ENCODE data around the gene DRG2.

DNA sequence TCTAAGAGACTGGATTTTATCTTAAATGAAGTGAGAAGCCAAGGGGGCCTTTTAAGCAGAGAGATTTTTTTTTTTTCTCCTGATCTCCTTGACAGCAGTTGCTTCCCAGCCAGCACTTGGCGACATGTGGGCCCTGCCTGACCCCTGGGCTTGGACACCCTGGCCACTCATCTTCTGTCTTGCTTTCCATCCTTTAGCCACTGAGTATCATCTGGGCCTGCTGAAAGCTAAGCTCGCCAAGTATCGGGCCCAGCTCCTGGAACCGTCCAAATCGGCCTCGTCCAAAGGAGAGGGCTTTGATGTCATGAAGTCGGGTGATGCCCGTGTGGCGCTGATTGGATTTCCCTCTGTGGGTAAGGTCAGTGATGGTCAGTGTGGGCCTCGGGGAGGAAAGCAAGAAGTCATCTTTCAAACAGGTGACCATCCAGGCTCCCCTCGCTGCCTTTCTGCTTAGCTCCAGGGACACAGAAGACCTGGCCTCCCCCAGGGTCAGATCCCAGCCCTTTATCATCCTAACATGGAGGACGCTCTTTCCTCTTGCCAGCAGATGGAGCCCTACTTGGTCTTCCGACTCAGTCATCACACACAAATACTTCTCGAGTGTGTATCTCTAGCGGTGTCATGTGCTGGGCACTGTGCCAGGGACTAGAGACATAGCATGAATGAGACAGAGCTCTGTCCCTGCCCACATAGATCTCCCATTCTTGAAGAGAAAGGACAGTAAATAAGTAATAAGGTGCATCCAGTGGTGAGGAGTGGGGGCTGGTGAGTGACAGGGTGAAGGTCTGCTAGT lies 6.1 kb downstream of the DRG2 start:
- TF ChIP-seq, protein P1, sequence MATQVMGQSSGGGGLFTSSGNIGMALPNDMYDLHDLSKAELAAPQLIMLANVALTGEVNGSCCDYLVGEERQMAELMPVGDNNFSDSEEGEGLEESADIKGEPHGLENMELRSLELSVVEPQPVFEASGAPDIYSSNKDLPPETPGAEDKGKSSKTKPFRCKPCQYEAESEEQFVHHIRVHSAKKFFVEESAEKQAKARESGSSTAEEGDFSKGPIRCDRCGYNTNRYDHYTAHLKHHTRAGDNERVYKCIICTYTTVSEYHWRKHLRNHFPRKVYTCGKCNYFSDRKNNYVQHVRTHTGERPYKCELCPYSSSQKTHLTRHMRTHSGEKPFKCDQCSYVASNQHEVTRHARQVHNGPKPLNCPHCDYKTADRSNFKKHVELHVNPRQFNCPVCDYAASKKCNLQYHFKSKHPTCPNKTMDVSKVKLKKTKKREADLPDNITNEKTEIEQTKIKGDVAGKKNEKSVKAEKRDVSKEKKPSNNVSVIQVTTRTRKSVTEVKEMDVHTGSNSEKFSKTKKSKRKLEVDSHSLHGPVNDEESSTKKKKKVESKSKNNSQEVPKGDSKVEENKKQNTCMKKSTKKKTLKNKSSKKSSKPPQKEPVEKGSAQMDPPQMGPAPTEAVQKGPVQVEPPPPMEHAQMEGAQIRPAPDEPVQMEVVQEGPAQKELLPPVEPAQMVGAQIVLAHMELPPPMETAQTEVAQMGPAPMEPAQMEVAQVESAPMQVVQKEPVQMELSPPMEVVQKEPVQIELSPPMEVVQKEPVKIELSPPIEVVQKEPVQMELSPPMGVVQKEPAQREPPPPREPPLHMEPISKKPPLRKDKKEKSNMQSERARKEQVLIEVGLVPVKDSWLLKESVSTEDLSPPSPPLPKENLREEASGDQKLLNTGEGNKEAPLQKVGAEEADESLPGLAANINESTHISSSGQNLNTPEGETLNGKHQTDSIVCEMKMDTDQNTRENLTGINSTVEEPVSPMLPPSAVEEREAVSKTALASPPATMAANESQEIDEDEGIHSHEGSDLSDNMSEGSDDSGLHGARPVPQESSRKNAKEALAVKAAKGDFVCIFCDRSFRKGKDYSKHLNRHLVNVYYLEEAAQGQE (IDR thresholded peaks at IDR 0.05) = no peak
- TF ChIP-seq KDM1A (IDR thresholded peaks at IDR 0.05; ENCODE audit: low read depth) (no peak), POLR2A (IDR thresholded peaks at IDR 0.05; ENCODE audit: low read length) (no peak), NPAS2 (CRISPR knock-in tag; IDR thresholded peaks at IDR 0.05; ENCODE audit: borderline replicate concordance) (no peak), SMC3 (IDR thresholded peaks at IDR 0.05) (no peak), SREBF2 (IDR thresholded peaks at IDR 0.05) (no peak), MYC (IDR thresholded peaks at IDR 0.05; ENCODE audit: borderline replicate concordance, low read length) (no peak)
- TF ChIP-seq, protein P2, sequence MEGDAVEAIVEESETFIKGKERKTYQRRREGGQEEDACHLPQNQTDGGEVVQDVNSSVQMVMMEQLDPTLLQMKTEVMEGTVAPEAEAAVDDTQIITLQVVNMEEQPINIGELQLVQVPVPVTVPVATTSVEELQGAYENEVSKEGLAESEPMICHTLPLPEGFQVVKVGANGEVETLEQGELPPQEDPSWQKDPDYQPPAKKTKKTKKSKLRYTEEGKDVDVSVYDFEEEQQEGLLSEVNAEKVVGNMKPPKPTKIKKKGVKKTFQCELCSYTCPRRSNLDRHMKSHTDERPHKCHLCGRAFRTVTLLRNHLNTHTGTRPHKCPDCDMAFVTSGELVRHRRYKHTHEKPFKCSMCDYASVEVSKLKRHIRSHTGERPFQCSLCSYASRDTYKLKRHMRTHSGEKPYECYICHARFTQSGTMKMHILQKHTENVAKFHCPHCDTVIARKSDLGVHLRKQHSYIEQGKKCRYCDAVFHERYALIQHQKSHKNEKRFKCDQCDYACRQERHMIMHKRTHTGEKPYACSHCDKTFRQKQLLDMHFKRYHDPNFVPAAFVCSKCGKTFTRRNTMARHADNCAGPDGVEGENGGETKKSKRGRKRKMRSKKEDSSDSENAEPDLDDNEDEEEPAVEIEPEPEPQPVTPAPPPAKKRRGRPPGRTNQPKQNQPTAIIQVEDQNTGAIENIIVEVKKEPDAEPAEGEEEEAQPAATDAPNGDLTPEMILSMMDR (IDR thresholded peaks at IDR 0.05) = peak; percentile 55
